OCI-LY1 (cell line): ENCODE measurements around the gene BCL11A.

Source experiments
- H2AFZ ChIP-seq: fragments of 200-600 bp; sonication (generic), shearing (Covaris generic); 2 replicates; pipeline ENCODE4 v1.6.0; 2014; ENCODE audit warnings: antibody characterized with exemption, mild to moderate bottlenecking, low read length
- H3F3A ChIP-seq: fragments of 200-600 bp; sonication (generic), shearing (Covaris generic); 2 replicates; pipeline ENCODE4 v1.6.0; 2014; ENCODE audit warnings: mild to moderate bottlenecking, antibody characterized with exemption, low read length, moderate library complexity; ENCODE audit not compliant: insufficient read depth
- H3K27ac ChIP-seq: fragments of 200-600 bp; sonication (generic); 2 replicates; pipeline ENCODE4 v1.5.1; 2014; ENCODE audit warnings: low read length, mixed run types, mild to moderate bottlenecking, low read depth; ENCODE audit not compliant: poor library complexity, severe bottlenecking
- H3K27me3 ChIP-seq: fragments of 200-600 bp; sonication (generic); 2 replicates; pipeline ENCODE4 v1.6.0; 2014; ENCODE audit warnings: antibody characterized with exemption, mild to moderate bottlenecking, low read length, moderate library complexity; ENCODE audit not compliant: insufficient read depth
- H3K36me3 ChIP-seq: fragments of 200-600 bp; sonication (generic); 2 replicates; pipeline ENCODE4 v1.6.1; 2014; ENCODE audit warnings: mild to moderate bottlenecking, antibody characterized with exemption, low read length, moderate library complexity, mixed read lengths; ENCODE audit not compliant: insufficient read depth
- H3K4me1 ChIP-seq: fragments of 200-600 bp; sonication (generic); 2 replicates; pipeline ENCODE4 v1.5.1; 2014; ENCODE audit warnings: mild to moderate bottlenecking, low read length, moderate library complexity; ENCODE audit not compliant: insufficient read depth, severe bottlenecking
- H3K4me2 ChIP-seq: fragments of 200-600 bp; sonication (generic), shearing (Covaris generic); 2 replicates; pipeline ENCODE4 v1.6.1; 2014; ENCODE audit warnings: low read length
- H3K4me3 ChIP-seq: fragments of 200-600 bp; sonication (generic); 2 replicates; pipeline ENCODE4 v1.5.1; 2014; ENCODE audit warnings: low read length, low read depth, mild to moderate bottlenecking, mixed read lengths; ENCODE audit not compliant: poor library complexity, severe bottlenecking
- H3K79me2 ChIP-seq: fragments of 200-600 bp; shearing (Covaris generic); 2 replicates; pipeline ENCODE4 v1.6.1; 2016; ENCODE audit warnings: mixed run types, low read length, mixed read lengths; ENCODE audit not compliant: insufficient read depth
- H3K9ac ChIP-seq: fragments of 200-600 bp; sonication (generic), shearing (Covaris generic); 2 replicates; pipeline ENCODE4 v1.6.1; 2014; ENCODE audit warnings: mild to moderate bottlenecking, low read length, mixed read lengths
- H3K9me2 ChIP-seq: fragments of 200-600 bp; sonication (generic), shearing (Covaris generic); 2 replicates; pipeline ENCODE4 v1.6.1; 2014; ENCODE audit warnings: low read depth, mild to moderate bottlenecking, low read length, mixed read lengths
- H3K9me3 ChIP-seq: fragments of 200-600 bp; shearing (Covaris generic); 2 replicates; pipeline ENCODE4 v1.6.1; 2014; ENCODE audit warnings: low read length, mixed read lengths
- H4K20me1 ChIP-seq: fragments of 200-600 bp; sonication (generic), shearing (Covaris generic); 2 replicates; pipeline ENCODE4 v1.6.0; 2016; ENCODE audit warnings: mild to moderate bottlenecking, low read length; ENCODE audit not compliant: insufficient read depth
- CTCF ChIP-seq: fragments of 200-600 bp; sonication (generic), shearing (Covaris generic); IDR thresholded peaks from 2 replicates; pipeline ENCODE4 v1.5.1; 2017; ENCODE audit warnings: mild to moderate bottlenecking, antibody characterized with exemption, low read length, moderate library complexity, mixed read lengths
- EZH2 ChIP-seq: fragments of 200-600 bp; sonication (generic), shearing (Covaris generic); IDR thresholded peaks from 2 replicates; pipeline ENCODE4 v1.8.0; 2017; ENCODE audit warnings: borderline replicate concordance, mixed run types, mild to moderate bottlenecking, antibody characterized with exemption, low read length, moderate library complexity, mixed read lengths

The BCL11A gene

GRCh38 chr2:60450488-60450887, 103.0 kb downstream of the BCL11A start:
- Histone ChIP-seq H3K27me3 (no peaks in the 10 kb centered on the region), H4K20me1 (no peaks in the 10 kb centered on the region), H2AFZ (no peak overlapping the region), H3F3A (no peaks in the 10 kb centered on the region), H3K4me3 (no peak overlapping the region), H3K36me3 (no peaks in the 10 kb centered on the region), H3K4me1 (peaks cover 29% of the 10 kb centered on the region), H3K9me2 (no peaks in the 10 kb centered on the region), H3K4me2 (no peak overlapping the region), H3K9ac (no peak overlapping the region), H3K27ac (no peak overlapping the region), H3K9me3 (no peaks in the 10 kb centered on the region), H3K79me2 (no peaks in the 10 kb centered on the region)
- TF ChIP-seq EZH2 (no peak), CTCF (no peak)

- H3K4me2 ChIP-seq, result no peak overlapping the region
Measured at GRCh38 chr2:60447943-60448342, 105.5 kb downstream of the BCL11A start.

GRCh38 chr2:60446413-60447267, 106.8 kb downstream of the BCL11A start:
- no peaks in the 10 kb centered on the region for H3K27me3 ChIP-seq
- peak overlapping the region; percentile 41 for H3K4me2 ChIP-seq
- H3K4me3 ChIP-seq, result peak overlapping the region; percentile 27
- H4K20me1 ChIP-seq, result no peaks in the 10 kb centered on the region
- no peaks in the 10 kb centered on the region for H3F3A ChIP-seq
- H3K36me3 ChIP-seq, result no peaks in the 10 kb centered on the region
- H3K4me1 ChIP-seq, result peaks cover 29% of the 10 kb centered on the region
- H2AFZ ChIP-seq, result no peak overlapping the region; the same call in 1 of the 2 replicates
- TF ChIP-seq EZH2 (no peak), CTCF (no peak)
- no peak overlapping the region; the same call in 1 of the 2 replicates for H3K9ac ChIP-seq
- H3K27ac ChIP-seq, result peak overlapping the region; percentile 82
- H3K9me2 ChIP-seq, result no peaks in the 10 kb centered on the region
- no peaks in the 10 kb centered on the region for H3K9me3 ChIP-seq
- no peaks in the 10 kb centered on the region for H3K79me2 ChIP-seq

More at GRCh38 chr2:60447943-60448342, 105.5 kb downstream of the BCL11A start:
- TF ChIP-seq CTCF, result no peak
- no peak for TF ChIP-seq EZH2
- no peaks in the 10 kb centered on the region for H3K27me3 ChIP-seq
- H3K27ac ChIP-seq, result peak overlapping the region; percentile 26
- H4K20me1 ChIP-seq, result no peaks in the 10 kb centered on the region
- H3K36me3 ChIP-seq, result no peaks in the 10 kb centered on the region
- H3K4me1 ChIP-seq, result peaks cover 29% of the 10 kb centered on the region
- no peaks in the 10 kb centered on the region for H3K79me2 ChIP-seq
- no peaks in the 10 kb centered on the region for H3F3A ChIP-seq
- H3K4me3 ChIP-seq, result no peak overlapping the region
- no peak overlapping the region for H3K9ac ChIP-seq
- H2AFZ ChIP-seq, result no peak overlapping the region
- H3K9me3 ChIP-seq, result no peaks in the 10 kb centered on the region
- no peaks in the 10 kb centered on the region for H3K9me2 ChIP-seq
